Esophagus squamous epithelium (tissue), 4 donors: ENCODE measurements around the gene CTDNEP1. TPM values are rescaled to one million over a fixed set of nuclear protein-coding genes. Genes with fewer than 3 reads are reported as not detected.

Experiments used
- small RNA-seq, 4 donors: library from RNA; depleted of rRNA; stranded (forward); fragments of <200 nt; gene quantifications; one replicate each; pipeline ENCODE3, GENCODE V24; 2016
- total RNA-seq, 4 donors: library from RNA; depleted of rRNA; stranded (reverse); fragments of >200 nt; gene quantifications; one replicate each; pipeline ENCODE4 v1.1.0, GENCODE V29; 2016

CTDNEP1 gene
- total RNA-seq, 4 donors from 2014 or later: 42.0 to 52.1 (median 47.8) TPM

Small RNA genes within 50 kb of the gene (small RNA-seq; reads per million reads assigned to genes)
- 4.4 to 10.5 (median 7.0) reads per million in 4 donors for gene MIR324
- gene RF00019: 0 reads per million in 4 donors

Other genes starting within 250 kb of the CTDNEP1 start
- 100 to 1,000 TPM in 3 of 4 donors, 10 to 100 TPM in 1; 96.1 to 173 (median 137) TPM for gene RNASEK, start 239.1 kb downstream of the CTDNEP1 start, total RNA-seq
- gene BCL6B, start 228.7 kb downstream of the CTDNEP1 start, total RNA-seq: 1 to 10 TPM in 1 of 4 donors, under 1 TPM in 3; 0.15 to 1.9 (median 0.67) TPM
- 1 to 10 TPM; 2.7 to 5.6 (median 3.6) TPM for gene SLC16A13, start 215.7 kb downstream of the CTDNEP1 start, total RNA-seq
- 1 to 10 TPM in 1 of 4 donors, under 1 TPM in 2, not detected in 1; 0.56 to 2.1 (median 0.72) TPM for gene SLC16A11, start 207.6 kb downstream of the CTDNEP1 start, total RNA-seq
- gene CLEC10A, start 171.5 kb downstream of the CTDNEP1 start, total RNA-seq: 10 to 100 TPM in 1 of 4 donors, 1 to 10 TPM in 1, under 1 TPM in 2; 0.40 to 10.6 (median 4.0) TPM
- under 1 TPM in 2 of 4 donors, not detected in 2; 0.50 to 0.95 TPM for gene ASGR2, start 136.9 kb downstream of the CTDNEP1 start, total RNA-seq
- 1 to 10 TPM in 1 of 4 donors, under 1 TPM in 2, not detected in 1; 0.42 to 1.1 (median 0.97) TPM for gene ASGR1, start 72.4 kb downstream of the CTDNEP1 start, total RNA-seq
- gene DLG4, start 31.9 kb downstream of the CTDNEP1 start, total RNA-seq: 10 to 100 TPM in 1 of 4 donors, 1 to 10 TPM in 3; 2.6 to 13.9 (median 6.0) TPM
- 100 to 1,000 TPM; 453 to 742 (median 464) TPM for gene ACADVL, start 31.8 kb downstream of the CTDNEP1 start, total RNA-seq
- gene DVL2, start 17.2 kb downstream of the CTDNEP1 start, total RNA-seq: 10 to 100 TPM; 21.4 to 58.0 (median 37.3) TPM
- 10 to 100 TPM; 24.7 to 30.6 (median 27.0) TPM for gene PHF23, start 12.3 kb downstream of the CTDNEP1 start, total RNA-seq
- 100 to 1,000 TPM; 172 to 384 (median 197) TPM for gene GABARAP, start 9.3 kb downstream of the CTDNEP1 start, total RNA-seq
- 10 to 100 TPM; 14.9 to 21.8 (median 16.6) TPM for gene ELP5, start 481 bp upstream of the CTDNEP1 start, total RNA-seq
- 100 to 1,000 TPM; 172 to 411 (median 208) TPM for gene CLDN7, start 10.7 kb upstream of the CTDNEP1 start, total RNA-seq
- gene SLC2A4, start 30.0 kb upstream of the CTDNEP1 start, total RNA-seq: 10 to 100 TPM in 1 of 4 donors, 1 to 10 TPM in 2, under 1 TPM in 1; 0.83 to 21.7 (median 2.5) TPM
- gene YBX2, start 42.9 kb upstream of the CTDNEP1 start, total RNA-seq: 1 to 10 TPM in 3 of 4 donors, under 1 TPM in 1; 0.44 to 3.8 (median 2.3) TPM
- gene EIF5A, start 55.9 kb upstream of the CTDNEP1 start, total RNA-seq: 100 to 1,000 TPM; 324 to 543 (median 394) TPM
- 10 to 100 TPM; 40.9 to 80.7 (median 70.5) TPM for gene GPS2, start 63.6 kb upstream of the CTDNEP1 start, total RNA-seq
- 10 to 100 TPM in 3 of 4 donors, 1 to 10 TPM in 1; 9.7 to 18.7 (median 14.4) TPM for gene NEURL4, start 77.6 kb upstream of the CTDNEP1 start, total RNA-seq
- 1 to 10 TPM; 3.2 to 5.5 (median 3.8) TPM for gene ACAP1, start 84.8 kb upstream of the CTDNEP1 start, total RNA-seq
- gene KCTD11, start 100.4 kb upstream of the CTDNEP1 start, total RNA-seq: 10 to 100 TPM; 12.6 to 26.6 (median 22.1) TPM
- not detected for gene TMEM95, start 103.4 kb upstream of the CTDNEP1 start, total RNA-seq
- gene TNK1, start 129.4 kb upstream of the CTDNEP1 start, total RNA-seq: 10 to 100 TPM in 2 of 4 donors, 1 to 10 TPM in 2; 6.2 to 15.2 (median 9.9) TPM
- 10 to 100 TPM; 18.6 to 33.5 (median 24.7) TPM for gene PLSCR3, start 142.8 kb upstream of the CTDNEP1 start, total RNA-seq
- gene TMEM256, start 152.4 kb upstream of the CTDNEP1 start, total RNA-seq: 10 to 100 TPM; 27.9 to 88.0 (median 66.7) TPM
- 1 to 10 TPM; 1.4 to 5.3 (median 2.0) TPM for gene NLGN2, start 156.1 kb upstream of the CTDNEP1 start, total RNA-seq
- gene SPEM1, start 168.6 kb upstream of the CTDNEP1 start, total RNA-seq: not detected
- not detected for gene SPEM2, start 173.9 kb upstream of the CTDNEP1 start, total RNA-seq
- gene SPEM3, start 177.1 kb upstream of the CTDNEP1 start, total RNA-seq: not detected
- 10 to 100 TPM; 12.2 to 20.8 (median 16.9) TPM for gene TMEM102, start 183.7 kb upstream of the CTDNEP1 start, total RNA-seq
- 10 to 100 TPM in 1 of 4 donors, 1 to 10 TPM in 3; 2.7 to 18.1 (median 6.1) TPM for gene FGF11, start 187.8 kb upstream of the CTDNEP1 start, total RNA-seq
- gene CHRNB1, start 193.3 kb upstream of the CTDNEP1 start, total RNA-seq: 1 to 10 TPM; 2.4 to 7.2 (median 4.6) TPM
- gene ZBTB4, start 227.9 kb upstream of the CTDNEP1 start, total RNA-seq: 10 to 100 TPM; 13.4 to 35.1 (median 28.5) TPM
- not detected for gene SLC35G6, start 229.7 kb upstream of the CTDNEP1 start, total RNA-seq
- gene POLR2A, start 232.6 kb upstream of the CTDNEP1 start, total RNA-seq: 10 to 100 TPM; 59.3 to 94.9 (median 78.2) TPM